Measurements from ENCODE around the gene VWF.
"Not testable (repeated sequence)": the region's sequence is repeated elsewhere in the genome, so short reads cannot be mapped to it uniquely, and the experiment has no call there.

VWF gene

GRCh38 chr12:6143303-6143675, 18.8 kb upstream of the VWF start:
- DNase-seq: no peak

DNA sequence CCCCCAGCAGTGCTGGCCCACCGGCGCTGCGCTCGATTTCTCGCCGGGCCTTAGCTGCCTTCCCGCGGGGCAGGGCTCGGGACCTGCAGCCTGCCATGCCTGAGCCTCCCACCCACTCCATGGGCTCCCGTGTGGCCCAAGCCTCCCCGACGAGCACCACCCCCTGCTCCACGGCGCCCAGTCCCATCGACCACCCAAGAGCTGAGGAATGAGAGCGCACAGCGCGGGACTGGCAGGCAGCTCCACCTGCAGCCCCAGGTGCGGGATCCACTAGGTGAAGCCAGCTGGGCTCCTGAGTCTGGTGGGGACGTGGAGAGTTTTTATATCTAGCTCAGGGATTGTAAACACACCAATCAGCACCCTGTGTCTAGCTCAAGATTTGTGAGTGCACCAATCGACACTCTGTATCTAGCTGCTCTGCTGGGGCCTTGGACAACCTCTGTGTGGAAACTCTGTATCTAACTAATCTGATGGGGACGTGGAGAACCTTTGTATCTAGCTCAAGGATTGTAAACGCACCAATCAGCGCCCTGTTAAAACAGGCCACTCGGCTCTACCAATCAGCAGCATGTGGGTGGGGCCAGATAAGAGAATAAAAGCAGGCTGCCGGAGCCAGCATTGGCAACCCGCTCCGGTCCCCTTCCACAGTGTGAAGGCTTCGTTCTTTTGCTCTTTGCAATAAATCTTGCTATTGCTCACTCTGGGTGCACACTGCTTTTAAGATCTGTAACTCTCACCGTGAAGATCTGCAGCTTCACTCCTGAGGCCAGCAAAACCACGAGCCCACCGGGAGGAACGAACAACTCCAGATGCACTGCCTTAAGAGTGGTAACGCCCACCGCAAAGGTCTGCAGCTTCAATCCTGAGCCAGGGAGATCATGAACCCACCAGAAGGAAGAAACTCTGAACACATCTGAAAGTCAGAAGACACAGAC, 18.2 kb upstream of the VWF start:
- DNase-seq: not testable (repeated sequence)

DNA sequence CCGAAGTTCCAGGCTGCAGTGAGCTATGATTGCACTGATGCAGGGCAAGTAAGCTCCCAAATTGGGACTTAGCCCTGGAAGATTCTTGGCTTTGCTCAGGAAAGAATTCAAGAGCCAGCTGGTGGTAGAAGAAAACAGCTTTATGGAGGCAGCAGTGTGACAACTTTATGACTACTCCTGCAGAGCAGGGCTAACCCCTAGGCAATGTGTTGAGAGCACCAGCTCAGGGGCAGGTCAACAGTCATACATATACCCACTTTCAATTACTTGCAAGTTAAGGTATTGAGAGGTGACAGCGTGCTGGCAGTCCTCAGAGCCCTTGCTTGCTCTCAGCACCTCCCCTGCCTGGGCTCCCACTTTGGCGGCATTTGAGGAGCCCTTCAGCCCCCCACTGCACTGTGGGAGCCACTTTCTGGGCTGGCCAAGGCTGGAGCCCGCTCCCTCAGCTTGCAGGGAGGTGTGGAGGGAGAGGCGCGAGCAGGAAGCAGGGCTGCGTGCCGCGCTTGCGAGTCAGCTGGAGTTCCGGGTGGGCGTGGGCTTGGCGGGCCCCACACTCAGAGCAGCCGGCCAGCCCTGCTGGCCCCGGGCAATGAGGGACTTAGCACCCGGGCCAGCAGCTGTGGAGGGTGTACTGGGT, 17.4 kb upstream of the VWF start:
- not testable (repeated sequence) for DNase-seq

GRCh38 chr12:6140651-6141447, 16.4 kb upstream of the VWF start:
- no peak for DNase-seq

GRCh38 chr12:6135071-6135470, 10.6 kb upstream of the VWF start:
- peak; percentile 33 for DNase-seq

DNA sequence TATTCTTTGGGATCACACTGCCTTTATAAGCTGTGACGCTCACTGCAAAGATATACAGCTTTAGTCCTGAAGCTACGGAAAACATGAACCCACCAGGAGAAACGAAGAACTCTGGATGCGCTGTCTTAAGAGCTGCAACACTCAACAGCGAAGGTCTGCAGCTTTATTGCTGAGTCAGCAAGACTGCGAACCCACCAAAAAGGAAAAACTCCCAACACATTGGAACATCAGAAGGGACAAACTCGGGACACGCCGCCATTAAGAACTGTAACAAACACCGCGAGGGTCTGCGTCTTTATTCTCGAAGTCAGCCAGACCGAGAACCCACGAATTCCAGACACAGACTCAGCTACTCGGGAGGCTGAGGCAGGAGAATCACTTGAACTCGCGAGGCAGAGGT, 9.2 kb upstream of the VWF start:
- no peak for DNase-seq

- DNase-seq: no peak
These were observed 8.0 kb upstream of the VWF start for GRCh38 chr12:6132496-6132895.

DNA sequence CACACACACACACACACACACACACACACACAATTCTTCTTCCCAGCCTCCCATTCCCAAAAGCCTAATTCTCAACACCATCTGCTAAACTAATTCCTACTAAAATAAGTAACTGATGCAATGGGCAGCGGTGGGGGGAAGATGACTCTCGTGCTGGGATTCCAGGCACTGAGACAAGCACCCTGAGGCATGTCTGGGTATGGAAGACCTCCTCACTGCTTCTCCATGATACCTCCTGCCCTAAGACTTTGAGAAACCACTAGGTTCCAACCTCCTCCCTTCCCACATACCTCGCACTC, 789 bp upstream of the VWF start:
- no peak for DNase-seq

DNA sequence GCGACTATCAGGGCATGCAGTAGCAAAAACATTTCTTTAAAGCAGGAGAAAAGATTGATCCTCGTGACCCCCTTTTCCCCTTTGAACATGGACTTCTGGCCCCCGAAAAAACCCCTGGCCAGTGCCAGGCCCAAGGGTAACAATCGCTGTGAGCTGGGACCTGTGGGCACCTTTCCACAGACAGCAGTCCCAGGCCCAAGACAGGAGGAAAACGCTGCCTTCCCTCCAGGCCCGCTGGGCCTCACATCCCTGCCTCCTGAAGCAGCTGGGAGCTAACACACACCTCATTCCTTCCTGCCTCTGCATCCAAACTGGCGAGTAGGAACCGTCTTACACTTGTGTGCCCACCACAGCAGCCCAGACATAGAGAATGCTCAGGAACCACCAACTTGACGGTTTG, 1.2 kb downstream of the VWF start:
- no peak for DNase-seq

GRCh38 chr12:6122201-6122600, 2.3 kb downstream of the VWF start:
- no peak for DNase-seq

GRCh38 chr12:6120796-6121473, 3.5 kb downstream of the VWF start:
- DNase-seq: no peak

- no peak for DNase-seq
These were observed 5.4 kb downstream of the VWF start for GRCh38 chr12:6118891-6119568.

DNA sequence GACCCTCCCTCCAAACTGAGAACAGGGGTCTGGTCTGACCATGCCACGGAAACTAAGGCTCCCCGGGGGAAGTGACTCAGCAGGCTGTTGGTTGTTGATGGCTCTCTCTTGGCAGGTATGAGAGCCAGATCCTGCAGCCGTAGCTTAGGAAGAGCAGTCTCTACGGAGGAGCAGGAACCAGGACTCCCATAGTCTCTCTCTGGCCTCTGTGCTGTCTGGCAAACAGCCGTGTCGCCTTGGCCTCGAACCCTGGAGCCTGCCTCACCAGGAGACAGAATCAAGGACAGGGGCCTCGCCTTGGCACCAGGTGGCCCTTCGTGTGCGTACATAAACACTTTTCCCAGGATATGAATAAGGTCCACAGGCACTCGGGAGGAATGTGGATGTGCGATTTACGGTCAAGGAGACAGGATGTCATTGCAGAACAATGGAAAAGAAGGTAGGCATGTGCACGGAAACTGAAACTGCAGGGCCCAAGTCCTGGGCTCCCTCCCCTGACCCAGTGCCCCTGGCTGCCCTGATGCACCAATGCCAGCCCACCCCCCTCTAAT, 7.9 kb downstream of the VWF start:
- no peak for DNase-seq

DNA sequence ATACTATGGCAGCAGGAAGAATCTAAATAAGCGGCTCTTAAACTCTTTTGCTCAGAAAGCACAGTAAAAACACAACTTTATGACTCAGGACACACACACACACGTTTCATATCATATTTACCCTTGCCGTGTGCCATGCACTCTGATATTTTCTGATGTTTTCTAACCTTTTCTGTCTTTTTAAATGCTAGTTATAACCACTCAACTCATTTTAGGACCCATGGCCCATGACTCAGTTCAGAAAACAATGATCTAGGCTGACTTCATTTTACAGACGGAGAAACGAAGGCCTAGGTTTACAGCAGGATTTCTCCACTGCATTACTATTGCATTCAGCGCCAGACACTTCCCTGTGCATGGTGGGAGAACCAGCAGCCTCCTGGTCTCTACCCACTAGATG, 9.1 kb downstream of the VWF start:
- DNase-seq: no peak

DNA sequence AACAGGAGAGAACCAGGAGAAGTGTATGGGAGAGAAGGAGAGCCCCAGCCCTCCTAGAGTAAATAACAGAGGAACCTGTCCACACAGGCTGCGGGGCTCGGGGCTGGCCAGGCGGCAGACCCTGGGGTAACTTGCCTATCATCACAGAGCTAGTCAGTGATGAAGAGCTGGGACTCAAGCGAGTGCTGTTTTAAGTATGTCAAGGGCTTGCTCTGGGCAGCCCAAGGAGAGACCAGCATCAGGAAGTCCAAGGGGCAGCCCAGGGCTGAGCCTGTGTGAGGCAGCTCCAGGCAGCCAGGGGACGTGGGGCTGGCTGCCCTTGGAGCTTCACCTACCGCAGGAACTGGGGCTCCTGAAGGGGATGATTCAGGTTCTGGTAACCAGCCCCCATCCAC, 10.0 kb downstream of the VWF start:
- DNase-seq: no peak

GRCh38 chr12:6113691-6114475, 10.6 kb downstream of the VWF start:
- no peak for DNase-seq

- no peak for DNase-seq
These were observed 12.5 kb downstream of the VWF start for GRCh38 chr12:6112004-6112403.

DNA sequence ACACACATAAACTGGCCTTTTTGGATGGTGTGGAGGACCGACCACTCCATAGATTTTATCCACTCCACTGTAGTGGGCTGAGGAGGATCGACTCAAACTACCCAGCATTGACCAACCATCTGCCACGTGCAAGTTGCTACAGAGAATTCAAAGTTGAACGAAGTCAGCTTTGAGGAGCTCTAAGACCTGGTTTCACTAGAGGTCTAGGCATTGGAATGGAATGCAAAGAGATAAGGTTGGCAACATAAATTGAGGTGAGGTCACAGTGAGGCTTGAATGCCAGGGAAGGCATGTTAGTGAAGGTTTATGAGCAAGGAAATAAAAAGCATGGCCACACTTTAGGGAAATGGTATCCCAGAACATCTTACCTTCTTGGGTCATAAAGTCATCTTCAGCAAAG, 14.5 kb downstream of the VWF start:
- no peak for DNase-seq

DNA sequence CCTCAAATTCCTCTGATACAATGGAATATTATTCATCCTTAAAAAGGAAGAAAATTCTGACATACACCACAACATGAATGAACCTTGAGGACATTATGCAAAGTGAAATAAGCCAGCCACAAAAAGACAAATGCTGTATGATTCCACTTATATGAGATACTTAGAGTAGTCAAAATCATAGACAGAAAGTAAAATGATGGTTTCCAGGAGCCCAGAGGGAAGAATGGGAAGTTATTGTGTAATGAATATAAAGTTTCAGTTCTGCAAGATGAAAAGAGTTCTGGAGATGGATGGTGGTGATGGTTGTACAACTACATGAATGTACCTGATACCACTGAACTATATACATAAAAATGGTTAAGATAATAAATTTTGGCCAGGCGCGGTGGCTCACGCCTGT, 18.3 kb downstream of the VWF start:
- DNase-seq: no peak

DNA sequence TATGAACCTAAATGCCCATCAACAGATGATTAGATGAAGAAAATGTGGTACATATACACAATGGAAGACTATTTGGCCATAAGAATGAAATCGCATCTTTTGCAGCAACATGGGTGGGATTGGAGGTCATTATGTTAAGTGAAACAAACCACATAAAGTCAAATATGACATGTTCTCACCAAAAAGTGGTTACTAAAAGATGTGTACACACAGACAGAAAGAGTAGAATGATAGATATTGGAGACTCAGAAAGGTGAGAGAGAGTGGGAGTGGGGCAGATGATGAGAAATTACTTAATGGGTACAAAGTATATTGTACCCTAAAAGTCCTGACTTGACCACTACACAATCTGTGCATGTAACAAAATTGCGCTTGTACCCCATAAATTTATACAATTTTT, 19.6 kb downstream of the VWF start:
- no peak for DNase-seq

- peak; percentile 32 for DNase-seq
These were observed 20.4 kb downstream of the VWF start for GRCh38 chr12:6104027-6104426.

GRCh38 chr12:6102021-6102420, 22.4 kb downstream of the VWF start:
- DNase-seq: not testable (repeated sequence)
